Nephron progenitor cell (in vitro differentiated cells): Measurements from ENCODE around the gene SHC1.

ENCODE experiments used
- DNase-seq: peaks from one replicate; pipeline ENCODE4 v3.0.0; 2021
- H3K27ac Mint-ChIP-seq: 2 replicates; pipeline ENCODE4 v1.8.0; 2021; ENCODE audit warnings: mild to moderate bottlenecking, moderate library complexity, mixed read lengths
- H3K27me3 Mint-ChIP-seq: 2 replicates; pipeline ENCODE4 v1.8.0; 2021; ENCODE audit warnings: mild to moderate bottlenecking, low read depth, mixed read lengths; ENCODE audit not compliant: poor library complexity
- H3K36me3 Mint-ChIP-seq: 2 replicates; pipeline ENCODE4 v1.8.0; 2021; ENCODE audit warnings: low read depth, mixed read lengths
- H3K4me1 Mint-ChIP-seq: 2 replicates; pipeline ENCODE4 v1.8.0; 2021; ENCODE audit warnings: mixed read lengths
- H3K4me3 Mint-ChIP-seq: 2 replicates; pipeline ENCODE4 v1.8.0; 2021; ENCODE audit warnings: mild to moderate bottlenecking, moderate library complexity, mixed read lengths
- H3K9me3 Mint-ChIP-seq: 2 replicates; pipeline ENCODE4 v1.8.0; 2021; ENCODE audit warnings: mild to moderate bottlenecking, moderate library complexity, mixed read lengths
- TF ChIP-seq, protein P1 (sequence below): fragments of 200-600 bp; sonication (generic); IDR thresholded peaks from 2 replicates; pipeline ENCODE4 v1.5.0; 2021; ENCODE audit warnings: antibody characterized with exemption

Gene SHC1

GRCh38 chr1:155009221-155009711 is 38.7 kb upstream of the SHC1 start:
- Mint-ChIP-seq H3K4me1 (peaks cover 56% of the 10 kb centered on the region), H3K4me3 (no peak overlapping the region), H3K9me3 (no peaks in the 10 kb centered on the region), H3K27me3 (peaks cover 11% of the 10 kb centered on the region), H3K36me3 (no peaks in the 10 kb centered on the region), H3K27ac (no peak overlapping the region)
- no peak for DNase-seq
- TF ChIP-seq, protein P1, sequence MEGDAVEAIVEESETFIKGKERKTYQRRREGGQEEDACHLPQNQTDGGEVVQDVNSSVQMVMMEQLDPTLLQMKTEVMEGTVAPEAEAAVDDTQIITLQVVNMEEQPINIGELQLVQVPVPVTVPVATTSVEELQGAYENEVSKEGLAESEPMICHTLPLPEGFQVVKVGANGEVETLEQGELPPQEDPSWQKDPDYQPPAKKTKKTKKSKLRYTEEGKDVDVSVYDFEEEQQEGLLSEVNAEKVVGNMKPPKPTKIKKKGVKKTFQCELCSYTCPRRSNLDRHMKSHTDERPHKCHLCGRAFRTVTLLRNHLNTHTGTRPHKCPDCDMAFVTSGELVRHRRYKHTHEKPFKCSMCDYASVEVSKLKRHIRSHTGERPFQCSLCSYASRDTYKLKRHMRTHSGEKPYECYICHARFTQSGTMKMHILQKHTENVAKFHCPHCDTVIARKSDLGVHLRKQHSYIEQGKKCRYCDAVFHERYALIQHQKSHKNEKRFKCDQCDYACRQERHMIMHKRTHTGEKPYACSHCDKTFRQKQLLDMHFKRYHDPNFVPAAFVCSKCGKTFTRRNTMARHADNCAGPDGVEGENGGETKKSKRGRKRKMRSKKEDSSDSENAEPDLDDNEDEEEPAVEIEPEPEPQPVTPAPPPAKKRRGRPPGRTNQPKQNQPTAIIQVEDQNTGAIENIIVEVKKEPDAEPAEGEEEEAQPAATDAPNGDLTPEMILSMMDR: no peak

- Mint-ChIP-seq H3K4me3 (no peak overlapping the region), H3K27ac (no peak overlapping the region), H3K27me3 (peaks cover 11% of the 10 kb centered on the region), H3K4me1 (peaks cover 65% of the 10 kb centered on the region), H3K9me3 (no peaks in the 10 kb centered on the region), H3K36me3 (no peaks in the 10 kb centered on the region)
- TF ChIP-seq, protein P1: no peak
- no peak for DNase-seq
Measured at GRCh38 chr1:155008015-155008941, 37.7 kb upstream of the SHC1 start.

DNA sequence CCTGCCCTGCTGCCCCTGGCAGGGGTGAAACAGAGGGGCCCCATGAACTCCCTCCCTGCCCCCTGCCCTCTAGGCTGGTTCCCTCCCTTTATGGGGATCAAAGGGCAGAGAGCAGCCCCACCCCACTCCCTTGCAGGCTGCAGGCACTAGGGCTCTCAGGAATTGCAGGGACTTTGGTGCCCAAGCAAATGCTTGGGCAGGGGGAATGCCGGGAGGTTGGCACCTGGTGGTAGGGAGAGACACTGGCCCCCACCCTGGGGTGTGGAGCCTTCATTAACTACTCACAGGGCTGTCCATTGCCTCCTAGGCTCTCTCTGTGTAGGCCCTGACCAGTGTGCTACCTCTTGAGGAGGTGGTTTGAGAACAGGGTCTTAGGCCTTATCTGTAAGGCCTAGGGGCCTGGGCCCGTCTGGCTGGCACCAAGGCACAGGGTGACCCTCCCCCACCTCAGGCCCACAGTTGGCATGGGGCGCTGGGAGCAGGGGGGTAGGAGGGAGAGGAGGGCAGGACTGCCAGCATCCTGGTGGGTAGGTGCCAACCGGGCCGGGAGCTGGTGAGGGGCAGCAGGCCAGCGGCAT is 36.8 kb upstream of the SHC1 start:
- Mint-ChIP-seq H3K9me3 (no peaks in the 10 kb centered on the region), H3K36me3 (no peaks in the 10 kb centered on the region), H3K4me1 (peaks cover 55% of the 10 kb centered on the region), H3K27ac (no peak overlapping the region), H3K4me3 (no peak overlapping the region), H3K27me3 (peaks cover 9% of the 10 kb centered on the region)
- DNase-seq: no peak
- TF ChIP-seq, protein P1: no peak

- H3K27me3 Mint-ChIP-seq: peaks cover 7% of the 10 kb centered on the region
- no peaks in the 10 kb centered on the region for H3K9me3 Mint-ChIP-seq
- peaks cover 48% of the 10 kb centered on the region for H3K4me1 Mint-ChIP-seq
- H3K4me3 Mint-ChIP-seq: no peak overlapping the region
- no peak for DNase-seq
- H3K27ac Mint-ChIP-seq: no peak overlapping the region
- TF ChIP-seq, protein P1: no peak
- no peaks in the 10 kb centered on the region for H3K36me3 Mint-ChIP-seq
Measured at GRCh38 chr1:155006601-155007101, 36.1 kb upstream of the SHC1 start.

DNA sequence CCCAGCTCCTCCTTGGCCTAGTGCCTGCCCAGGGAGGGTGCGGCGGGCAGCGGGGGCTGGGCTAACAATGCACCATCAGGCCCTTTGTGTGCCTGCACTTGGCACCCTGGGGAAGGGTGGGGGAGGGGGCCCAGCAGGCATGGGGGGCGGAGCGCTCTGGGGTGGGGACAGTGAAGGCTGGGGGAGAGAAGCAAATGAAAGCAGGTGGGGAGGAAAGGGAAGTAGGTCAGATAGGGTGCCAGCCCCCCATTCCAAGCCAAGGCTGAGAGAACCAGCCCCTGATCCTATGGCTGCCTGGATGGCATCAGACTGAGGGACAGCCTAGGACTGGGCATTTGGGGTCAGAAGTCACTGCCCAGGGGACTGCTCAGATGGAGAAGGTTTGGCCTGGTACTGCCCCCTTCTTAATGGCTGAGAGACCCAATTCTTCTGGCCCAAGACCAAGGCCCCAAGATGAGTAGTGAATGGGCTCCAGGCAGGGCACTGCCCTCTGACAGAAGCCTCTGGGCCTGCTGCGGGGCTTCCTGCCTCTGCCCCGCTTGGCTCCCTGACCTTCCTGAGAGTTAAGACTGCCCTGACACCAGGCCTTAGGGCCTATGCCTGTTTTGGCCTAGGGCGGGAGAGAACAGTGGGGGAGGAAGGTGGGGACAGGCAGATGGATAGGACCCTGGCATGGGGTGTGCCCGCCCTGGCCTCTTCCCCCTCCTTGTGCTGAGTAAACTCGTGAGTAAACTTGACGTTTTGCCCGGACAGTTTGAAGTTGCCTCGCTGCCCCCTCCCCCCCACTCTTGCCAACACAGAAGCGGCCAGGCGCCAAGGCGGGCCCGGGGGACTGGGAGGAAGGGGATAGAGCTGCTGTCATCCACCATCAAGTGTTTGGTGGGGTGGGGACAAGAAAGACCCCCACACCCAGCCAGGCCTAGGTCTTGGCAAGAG is 34.8 kb upstream of the SHC1 start:
- Mint-ChIP-seq H3K27ac (no peak overlapping the region), H3K4me3 (no peak overlapping the region), H3K36me3 (no peaks in the 10 kb centered on the region)

More for the DNA sequence above, 34.8 kb upstream of the SHC1 start:
- H3K4me1 Mint-ChIP-seq: peaks cover 42% of the 10 kb centered on the region
- no peaks in the 10 kb centered on the region for H3K9me3 Mint-ChIP-seq
- TF ChIP-seq, protein P1: no peak
- no peak for DNase-seq
- peaks cover 7% of the 10 kb centered on the region for H3K27me3 Mint-ChIP-seq
